ENCODE results near the gene SH3RF3.

- TF ChIP-seq POLR2AphosphoS5 (IDR thresholded peaks at IDR 0.05; ENCODE audit: insufficient read depth in 1 of 2, low read depth in 1 of 2) (no peak), CTCF (IDR thresholded peaks at IDR 0.05) (no peak), POLR2A (IDR thresholded peaks at IDR 0.05) (no peak)
These were observed 245.0 kb downstream of the SH3RF3 start for GRCh38 chr2:109373791-109374547.

All from vagina (tissue), 2 donors.